ENCODE measurements around the gene MUC16. TPM values are rescaled to one million over a fixed set of nuclear protein-coding genes. Genes with fewer than 3 reads are reported as not detected.

The MUC16 gene
- under 0.01 TPM for polyA plus RNA-seq (2013, experiment 1 of 2)
- under 0.01 TPM for polyA plus RNA-seq (2013, experiment 2 of 2)

- no peak within 1 kb of the TSS for H3K4me2 ChIP-seq (ENCODE audit: insufficient read depth, low read length, poor library complexity, severe bottlenecking)
- H3K27me3 ChIP-seq (ENCODE audit: control insufficient read depth in 3 of 3, insufficient read depth in 3 of 3, low read depth in 1 of 3, low read length in 3 of 3): peaks cover 0 to 7% (median 0%) of the 10 kb centered on the region in 3 experiments
Observed at GRCh38 chr19:9009935-9010651, at the start of gene MUC16. Gene MUC16, minus strand, starts transcription at chr19:9010409.

GRCh38 chr19:9058905-9059667 is 48.9 kb upstream of the MUC16 start:
- no peaks in the 10 kb centered on the region for H3K36me3 ChIP-seq (replicated peaks in 1 of 2; ENCODE audit: control insufficient read depth in 2 of 2, insufficient read depth in 2 of 2, low read length in 2 of 2)
- no peak overlapping the region for H3K27ac ChIP-seq (replicated peaks; ENCODE audit: low read length)
- peaks cover 0 to 14% (median 0%) of the 10 kb centered on the region in 3 experiments for H3K27me3 ChIP-seq (ENCODE audit: control insufficient read depth in 3 of 3, insufficient read depth in 3 of 3, low read depth in 1 of 3, low read length in 3 of 3)
- DNase-seq (ENCODE audit: low spot score): no peak
- H3K4me1 ChIP-seq (ENCODE audit: control insufficient read depth in 2 of 2, insufficient read depth in 1 of 2, low read depth in 1 of 2, low read length in 2 of 2): no peaks in the 10 kb centered on the region
- no peak overlapping the region for H3K4me2 ChIP-seq (ENCODE audit: insufficient read depth, low read length, poor library complexity, severe bottlenecking)
- H3K4ac ChIP-seq (ENCODE audit: low read length): no peak overlapping the region
- no peak overlapping the region for H2BK15ac ChIP-seq (ENCODE audit: low read length)
- no peak overlapping the region for H2AK5ac ChIP-seq (ENCODE audit: low read depth, low read length)
- H2AFZ ChIP-seq (ENCODE audit: low read length): no peak overlapping the region
- no peak overlapping the region for H4K91ac ChIP-seq (ENCODE audit: low read depth, low read length, poor library complexity)
- H4K8ac ChIP-seq (ENCODE audit: low read depth, low read length): no peak overlapping the region
- H3K23ac ChIP-seq (ENCODE audit: low read depth, low read length, poor library complexity): no peak overlapping the region
- no peak overlapping the region for H3K4me3 ChIP-seq (ENCODE audit: low read length in 2 of 2)
- no peaks in the 10 kb centered on the region for H3K79me1 ChIP-seq (ENCODE audit: low read depth, low read length)
- H3K9ac ChIP-seq (ENCODE audit: low read depth, low read length, poor library complexity): no peak overlapping the region
- WGBS, 2 donors (ENCODE audit: extremely low coverage in 2 of 2, insufficient read length in 2 of 2, insufficient replicate concordance in 1 of 2): no CpG with 5 or more reads among the region's 12 CpGs
- peak overlapping the region; percentile 17 for H3K18ac ChIP-seq (ENCODE audit: low read length)
- H2BK120ac ChIP-seq (ENCODE audit: low read depth, low read length): no peak overlapping the region
- H2BK12ac ChIP-seq (ENCODE audit: low read length): no peak overlapping the region
- no peak overlapping the region for H2BK5ac ChIP-seq (ENCODE audit: low read length)
- no peaks in the 10 kb centered on the region for H3K9me3 ChIP-seq (replicated peaks in 1 of 2; ENCODE audit: control insufficient read depth in 2 of 2, insufficient read depth in 1 of 2, low read depth in 1 of 2, low read length in 2 of 2)
- H3K14ac ChIP-seq (ENCODE audit: low read length): no peak overlapping the region

More at GRCh38 chr19:9009935-9010651, at the start of gene MUC16:
- Histone ChIP-seq H3K18ac (ENCODE audit: low read length) (peak within 1 kb of the TSS; percentile 76), H3K9ac (ENCODE audit: low read depth, low read length, poor library complexity) (peak within 1 kb of the TSS; percentile 22), H2BK15ac (ENCODE audit: low read length) (peak within 1 kb of the TSS; percentile 14), H3K4me3 (ENCODE audit: low read length in 2 of 2) (no peak within 1 kb of the TSS), H3K23ac (ENCODE audit: low read depth, low read length, poor library complexity) (peak within 1 kb of the TSS; percentile 0), H4K8ac (ENCODE audit: low read depth, low read length) (no peak within 1 kb of the TSS), H3K9me3 (replicated peaks in 1 of 2; ENCODE audit: control insufficient read depth in 2 of 2, insufficient read depth in 1 of 2, low read depth in 1 of 2, low read length in 2 of 2) (no peaks in the 10 kb centered on the region), H3K27ac (replicated peaks; ENCODE audit: low read length) (no peak within 1 kb of the TSS), H2AK5ac (ENCODE audit: low read depth, low read length) (peak within 1 kb of the TSS; percentile 97), H3K36me3 (replicated peaks in 1 of 2; ENCODE audit: control insufficient read depth in 2 of 2, insufficient read depth in 2 of 2, low read length in 2 of 2) (no peaks in the 10 kb centered on the region), H3K4me1 (ENCODE audit: control insufficient read depth in 2 of 2, insufficient read depth in 1 of 2, low read depth in 1 of 2, low read length in 2 of 2) (peaks cover 3 to 30% of the 10 kb centered on the region in 2 donors), H3K14ac (ENCODE audit: low read length) (peak within 1 kb of the TSS; percentile 57), H2BK5ac (ENCODE audit: low read length) (no peak within 1 kb of the TSS), H3K4ac (ENCODE audit: low read length) (no peak within 1 kb of the TSS), H2BK120ac (ENCODE audit: low read depth, low read length) (peak within 1 kb of the TSS; percentile 93), H3K79me1 (ENCODE audit: low read depth, low read length) (no peaks in the 10 kb centered on the region), H2AFZ (ENCODE audit: low read length) (no peak within 1 kb of the TSS), H2BK12ac (ENCODE audit: low read length) (peak within 1 kb of the TSS; percentile 93), H4K91ac (ENCODE audit: low read depth, low read length, poor library complexity) (no peak within 1 kb of the TSS)
- WGBS, 2 donors (ENCODE audit: extremely low coverage in 2 of 2, insufficient read length in 2 of 2, insufficient replicate concordance in 1 of 2): no CpG with 5 or more reads among the region's 20 CpGs
- no peak for DNase-seq (ENCODE audit: low spot score)

GRCh38 chr19:9057505-9058258 is 47.5 kb upstream of the MUC16 start:
- H2BK5ac ChIP-seq (ENCODE audit: low read length): no peak overlapping the region
- no peak overlapping the region for H3K14ac ChIP-seq (ENCODE audit: low read length)
- no peak for DNase-seq (ENCODE audit: low spot score)
- H3K4me1 ChIP-seq (ENCODE audit: control insufficient read depth in 2 of 2, insufficient read depth in 1 of 2, low read depth in 1 of 2, low read length in 2 of 2): no peaks in the 10 kb centered on the region
- no peak overlapping the region for H4K8ac ChIP-seq (ENCODE audit: low read depth, low read length)
- H2AK5ac ChIP-seq (ENCODE audit: low read depth, low read length): no peak overlapping the region
- H4K91ac ChIP-seq (ENCODE audit: low read depth, low read length, poor library complexity): no peak overlapping the region
- H3K4me3 ChIP-seq (ENCODE audit: low read length in 2 of 2): no peak overlapping the region
- no peak overlapping the region for H2BK12ac ChIP-seq (ENCODE audit: low read length)
- no peak overlapping the region for H3K18ac ChIP-seq (ENCODE audit: low read length)
- no peaks in the 10 kb centered on the region for H3K79me1 ChIP-seq (ENCODE audit: low read depth, low read length)
- H3K4me2 ChIP-seq (ENCODE audit: insufficient read depth, low read length, poor library complexity, severe bottlenecking): no peak overlapping the region
- H3K4ac ChIP-seq (ENCODE audit: low read length): no peak overlapping the region
- no peak overlapping the region for H2BK120ac ChIP-seq (ENCODE audit: low read depth, low read length)
- no peak overlapping the region for H3K23ac ChIP-seq (ENCODE audit: low read depth, low read length, poor library complexity)
- H3K9me3 ChIP-seq (replicated peaks in 1 of 2; ENCODE audit: control insufficient read depth in 2 of 2, insufficient read depth in 1 of 2, low read depth in 1 of 2, low read length in 2 of 2): no peaks in the 10 kb centered on the region
- no peak overlapping the region for H3K27ac ChIP-seq (replicated peaks; ENCODE audit: low read length)
- no peak overlapping the region for H3K9ac ChIP-seq (ENCODE audit: low read depth, low read length, poor library complexity)
- WGBS, 2 donors (ENCODE audit: extremely low coverage in 2 of 2, insufficient read length in 2 of 2, insufficient replicate concordance in 1 of 2): no CpG with 5 or more reads among the region's 4 CpGs
- no peak overlapping the region for H2BK15ac ChIP-seq (ENCODE audit: low read length)
- H3K36me3 ChIP-seq (replicated peaks in 1 of 2; ENCODE audit: control insufficient read depth in 2 of 2, insufficient read depth in 2 of 2, low read length in 2 of 2): no peaks in the 10 kb centered on the region
- H3K27me3 ChIP-seq (ENCODE audit: control insufficient read depth in 3 of 3, insufficient read depth in 3 of 3, low read depth in 1 of 3, low read length in 3 of 3): peaks cover 0 to 19% (median 0%) of the 10 kb centered on the region in 3 experiments
- no peak overlapping the region for H2AFZ ChIP-seq (ENCODE audit: low read length)

All from neuronal stem cell (in vitro differentiated cells).